Measurements from ENCODE around the gene UFC1.

The UFC1 gene

GRCh38 chr1:161157867-161158266 lies 4.1 kb downstream of the UFC1 start:
- DNase-seq (ENCODE audit: low read depth) = no peak
- no peak overlapping the region for H3K4me3 ChIP-seq (ENCODE audit: low read depth, low read length)
- TF ChIP-seq, protein P1, sequence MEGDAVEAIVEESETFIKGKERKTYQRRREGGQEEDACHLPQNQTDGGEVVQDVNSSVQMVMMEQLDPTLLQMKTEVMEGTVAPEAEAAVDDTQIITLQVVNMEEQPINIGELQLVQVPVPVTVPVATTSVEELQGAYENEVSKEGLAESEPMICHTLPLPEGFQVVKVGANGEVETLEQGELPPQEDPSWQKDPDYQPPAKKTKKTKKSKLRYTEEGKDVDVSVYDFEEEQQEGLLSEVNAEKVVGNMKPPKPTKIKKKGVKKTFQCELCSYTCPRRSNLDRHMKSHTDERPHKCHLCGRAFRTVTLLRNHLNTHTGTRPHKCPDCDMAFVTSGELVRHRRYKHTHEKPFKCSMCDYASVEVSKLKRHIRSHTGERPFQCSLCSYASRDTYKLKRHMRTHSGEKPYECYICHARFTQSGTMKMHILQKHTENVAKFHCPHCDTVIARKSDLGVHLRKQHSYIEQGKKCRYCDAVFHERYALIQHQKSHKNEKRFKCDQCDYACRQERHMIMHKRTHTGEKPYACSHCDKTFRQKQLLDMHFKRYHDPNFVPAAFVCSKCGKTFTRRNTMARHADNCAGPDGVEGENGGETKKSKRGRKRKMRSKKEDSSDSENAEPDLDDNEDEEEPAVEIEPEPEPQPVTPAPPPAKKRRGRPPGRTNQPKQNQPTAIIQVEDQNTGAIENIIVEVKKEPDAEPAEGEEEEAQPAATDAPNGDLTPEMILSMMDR (IDR thresholded peaks at IDR 0.05; ENCODE audit: control insufficient read depth, extremely low read depth, insufficient read depth) = no peak

GRCh38 chr1:161158316-161159010 lies 4.7 kb downstream of the UFC1 start:
- TF ChIP-seq, protein P1 (IDR thresholded peaks at IDR 0.05; ENCODE audit: control insufficient read depth, extremely low read depth, insufficient read depth) = no peak
- no peak for DNase-seq (ENCODE audit: low read depth)

GRCh38 chr1:161159087-161159912 lies 5.5 kb downstream of the UFC1 start, which contains the start of gene USP21:
USP21 (plus strand) TSS chr1:161159500; CDS start chr1:161160641, 1,141 bp downstream.
- TF ChIP-seq, protein P1 (IDR thresholded peaks at IDR 0.05; ENCODE audit: control insufficient read depth, extremely low read depth, insufficient read depth) = peak; percentile 28; the same call in 1 of the 2 replicates
- no peak for DNase-seq (ENCODE audit: low read depth)
- peak within 1 kb of the TSS; percentile 93 for H3K4me3 ChIP-seq (ENCODE audit: low read depth, low read length)

More at GRCh38 chr1:161158316-161159010, 4.7 kb downstream of the UFC1 start:
- peak overlapping the region; percentile 93 for H3K4me3 ChIP-seq (ENCODE audit: low read depth, low read length)

DNA sequence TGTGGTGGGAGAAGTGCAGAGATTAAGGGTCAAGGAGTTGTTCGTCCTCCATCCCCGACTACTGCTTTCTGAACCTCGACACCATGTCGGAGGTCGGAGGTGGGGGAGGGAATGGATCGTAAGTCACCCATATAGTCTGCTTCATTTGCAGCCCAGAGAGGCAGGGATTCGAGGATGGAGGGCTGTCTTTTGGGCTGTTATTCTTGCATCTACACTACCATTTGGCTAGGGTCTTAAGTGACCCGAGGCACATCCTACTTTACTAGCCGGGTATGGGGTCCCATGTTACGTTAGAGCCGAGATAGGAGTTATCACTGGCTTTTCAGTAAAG lies 6.1 kb downstream of the UFC1 start:
- DNase-seq (ENCODE audit: low read depth) = no peak

DNA sequence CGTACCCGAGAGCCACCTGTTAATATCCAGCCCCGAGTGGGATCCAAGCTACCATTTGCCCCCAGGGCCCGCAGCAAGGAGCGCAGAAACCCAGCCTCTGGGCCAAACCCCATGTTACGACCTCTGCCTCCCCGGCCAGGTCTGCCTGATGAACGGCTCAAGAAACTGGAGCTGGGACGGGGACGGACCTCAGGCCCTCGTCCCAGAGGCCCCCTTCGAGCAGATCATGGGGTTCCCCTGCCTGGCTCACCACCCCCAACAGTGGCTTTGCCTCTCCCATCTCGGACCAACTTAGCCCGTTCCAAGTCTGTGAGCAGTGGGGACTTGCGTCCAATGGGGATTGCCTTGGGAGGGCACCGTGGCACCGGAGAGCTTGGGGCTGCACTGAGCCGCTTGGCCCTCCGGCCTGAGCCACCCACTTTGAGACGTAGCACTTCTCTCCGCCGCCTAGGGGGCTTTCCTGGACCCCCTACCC lies 6.9 kb downstream of the UFC1 start:
- TF ChIP-seq, protein P1 (IDR thresholded peaks at IDR 0.05; ENCODE audit: control insufficient read depth, extremely low read depth, insufficient read depth) = no peak
- H3K4me3 ChIP-seq (ENCODE audit: low read depth, low read length) = no peak overlapping the region

More for the DNA sequence above, 6.1 kb downstream of the UFC1 start:
- TF ChIP-seq, protein P1 (IDR thresholded peaks at IDR 0.05; ENCODE audit: control insufficient read depth, extremely low read depth, insufficient read depth) = no peak
- peak overlapping the region; percentile 93 for H3K4me3 ChIP-seq (ENCODE audit: low read depth, low read length)

GRCh38 chr1:161161652-161162051 lies 7.9 kb downstream of the UFC1 start:
- no peak for DNase-seq (ENCODE audit: low read depth)
- H3K4me3 ChIP-seq (ENCODE audit: low read depth, low read length) = no peak overlapping the region
- TF ChIP-seq, protein P1 (IDR thresholded peaks at IDR 0.05; ENCODE audit: control insufficient read depth, extremely low read depth, insufficient read depth) = no peak

More for the DNA sequence above, 6.9 kb downstream of the UFC1 start:
- no peak for DNase-seq (ENCODE audit: low read depth)
